GM21367 (cell line): ENCODE measurements around the gene SLC44A1.

ENCODE experiments used
- ATAC-seq: cut with Tn5 transposase; IDR thresholded peaks from one replicate; pipeline ENCODE4 v1.9.1; 2021; ENCODE audit not compliant: unreplicated experiment

The SLC44A1 gene

GRCh38 chr9:105421864-105422263 lies 177.4 kb downstream of the SLC44A1 start:
- no peak for ATAC-seq

- no peak for ATAC-seq
Measured at GRCh38 chr9:105425816-105426433, 181.5 kb downstream of the SLC44A1 start.

- no peak for ATAC-seq
Measured at GRCh38 chr9:105426657-105427056, 182.2 kb downstream of the SLC44A1 start.

GRCh38 chr9:105431424-105432246 lies 187.2 kb downstream of the SLC44A1 start:
- ATAC-seq = no peak

- ATAC-seq = no peak
Measured at GRCh38 chr9:105432247-105432842, 187.9 kb downstream of the SLC44A1 start.

- ATAC-seq = no peak
Measured at GRCh38 chr9:105435453-105435852, 191.0 kb downstream of the SLC44A1 start.

- ATAC-seq = no peak
Measured at GRCh38 chr9:105436783-105437182, 192.3 kb downstream of the SLC44A1 start.

- no peak for ATAC-seq
Measured at GRCh38 chr9:105437704-105438103, 193.3 kb downstream of the SLC44A1 start.

- no peak for ATAC-seq
Measured at GRCh38 chr9:105438141-105438806, 193.8 kb downstream of the SLC44A1 start.

GRCh38 chr9:105439428-105439827 lies 195.0 kb downstream of the SLC44A1 start:
- ATAC-seq = no peak

- ATAC-seq = no peak
Measured at GRCh38 chr9:105441616-105442160, 197.2 kb downstream of the SLC44A1 start.

GRCh38 chr9:105443121-105443520 lies 198.7 kb downstream of the SLC44A1 start:
- ATAC-seq = no peak

- no peak for ATAC-seq
Measured at GRCh38 chr9:105444130-105444529, 199.7 kb downstream of the SLC44A1 start.

GRCh38 chr9:105445203-105445881 lies 200.9 kb downstream of the SLC44A1 start:
- no peak for ATAC-seq

GRCh38 chr9:105447386-105447813 lies 202.9 kb downstream of the SLC44A1 start:
- ATAC-seq = no peak

- ATAC-seq = peak; percentile 93
Measured at GRCh38 chr9:105447814-105448812, 203.7 kb downstream of the SLC44A1 start, which contains the start of gene FSD1L. TSS of gene FSD1L (plus strand) at chr9:105448034. CDS start at chr9:105448221, 187 bp downstream.

GRCh38 chr9:105449081-105449480 lies 204.6 kb downstream of the SLC44A1 start:
- ATAC-seq = no peak

GRCh38 chr9:105452185-105452584 lies 207.7 kb downstream of the SLC44A1 start:
- no peak for ATAC-seq

- ATAC-seq = no peak
Measured at GRCh38 chr9:105455836-105456475, 211.5 kb downstream of the SLC44A1 start.
